Measurements from ENCODE around the gene OPN1SW.

OPN1SW gene, protein sequence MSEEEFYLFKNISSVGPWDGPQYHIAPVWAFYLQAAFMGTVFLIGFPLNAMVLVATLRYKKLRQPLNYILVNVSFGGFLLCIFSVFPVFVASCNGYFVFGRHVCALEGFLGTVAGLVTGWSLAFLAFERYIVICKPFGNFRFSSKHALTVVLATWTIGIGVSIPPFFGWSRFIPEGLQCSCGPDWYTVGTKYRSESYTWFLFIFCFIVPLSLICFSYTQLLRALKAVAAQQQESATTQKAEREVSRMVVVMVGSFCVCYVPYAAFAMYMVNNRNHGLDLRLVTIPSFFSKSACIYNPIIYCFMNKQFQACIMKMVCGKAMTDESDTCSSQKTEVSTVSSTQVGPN

DNA sequence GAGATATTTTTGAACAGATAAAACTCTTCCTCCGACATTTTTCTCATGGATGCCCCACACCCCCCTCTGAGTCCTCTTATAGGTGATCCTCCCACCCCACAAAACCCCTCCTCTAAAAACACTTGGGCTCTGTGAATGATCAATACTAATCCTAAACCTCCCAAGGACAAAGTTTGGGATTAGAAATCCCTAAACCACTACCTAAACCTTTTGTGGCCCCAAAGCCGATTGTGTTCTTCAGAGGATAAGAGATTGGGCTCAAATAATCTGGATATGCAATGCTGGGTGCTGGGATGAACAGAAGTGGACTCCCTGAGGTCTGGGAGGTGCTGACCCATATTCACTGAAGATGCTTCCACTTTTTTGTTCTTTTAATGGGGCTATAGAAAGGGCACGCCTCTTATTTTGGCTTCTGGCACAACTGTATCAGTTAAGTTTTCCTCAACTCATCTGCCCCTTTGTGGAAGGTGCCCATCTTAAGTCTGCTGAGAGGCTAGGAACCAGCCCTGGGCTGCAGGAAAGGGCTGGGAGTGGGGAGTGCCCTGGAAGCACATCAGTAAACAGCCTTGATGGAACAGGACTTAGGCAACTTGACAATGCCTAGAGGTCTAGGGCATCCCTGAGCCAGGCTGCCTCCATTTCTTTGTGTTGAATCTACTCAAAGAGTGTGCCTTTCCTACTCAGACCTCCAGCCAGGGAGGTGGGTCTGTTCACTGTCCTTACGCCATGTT is at the start of gene OPN1SW:
TSS of gene OPN1SW (minus strand) at position 51 of the 731 bp plus-strand sequence. CDS start at position 38, 13 bp downstream.
- no peak for DNase-seq

DNA sequence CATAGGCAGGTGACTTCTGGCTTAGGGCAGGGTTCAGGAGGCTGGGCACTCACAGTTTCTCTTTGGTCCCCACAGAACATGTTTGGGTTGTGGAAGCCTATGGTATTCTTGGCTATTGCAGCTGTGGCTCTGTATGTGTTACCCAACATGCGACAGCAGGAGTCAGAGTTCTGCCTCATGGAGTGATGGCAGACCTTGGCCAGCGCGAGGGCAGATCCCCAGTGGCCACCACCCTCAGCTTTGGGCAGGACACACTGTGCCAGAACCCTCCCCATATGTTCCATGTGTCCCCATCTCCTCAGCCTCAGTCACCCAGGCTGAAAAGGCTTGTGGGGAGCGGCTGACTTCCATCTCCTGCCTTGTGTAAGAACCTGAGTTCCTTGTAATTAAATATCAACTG is 46.1 kb upstream of the OPN1SW start:
- no peak for DNase-seq

DNA sequence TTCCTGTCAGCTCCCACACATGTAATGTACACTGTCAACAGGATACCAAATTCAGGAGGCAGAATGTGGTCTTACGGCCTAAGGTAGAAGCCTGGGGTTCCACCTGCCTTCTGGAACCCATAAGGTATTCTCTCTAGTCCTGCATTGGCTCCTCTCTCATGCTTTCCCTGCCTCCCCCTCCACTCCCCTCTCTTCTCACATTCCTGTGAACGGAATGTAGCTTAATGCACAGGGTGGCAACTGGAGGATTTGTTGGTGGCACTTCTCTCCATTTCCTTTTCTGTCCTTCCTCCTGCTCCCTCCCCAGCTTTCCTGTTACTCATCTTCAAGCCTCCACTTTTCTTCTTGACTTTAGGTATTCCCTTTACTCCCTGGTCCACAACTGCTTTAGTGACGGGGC is 43.1 kb upstream of the OPN1SW start:
- DNase-seq: no peak

DNA sequence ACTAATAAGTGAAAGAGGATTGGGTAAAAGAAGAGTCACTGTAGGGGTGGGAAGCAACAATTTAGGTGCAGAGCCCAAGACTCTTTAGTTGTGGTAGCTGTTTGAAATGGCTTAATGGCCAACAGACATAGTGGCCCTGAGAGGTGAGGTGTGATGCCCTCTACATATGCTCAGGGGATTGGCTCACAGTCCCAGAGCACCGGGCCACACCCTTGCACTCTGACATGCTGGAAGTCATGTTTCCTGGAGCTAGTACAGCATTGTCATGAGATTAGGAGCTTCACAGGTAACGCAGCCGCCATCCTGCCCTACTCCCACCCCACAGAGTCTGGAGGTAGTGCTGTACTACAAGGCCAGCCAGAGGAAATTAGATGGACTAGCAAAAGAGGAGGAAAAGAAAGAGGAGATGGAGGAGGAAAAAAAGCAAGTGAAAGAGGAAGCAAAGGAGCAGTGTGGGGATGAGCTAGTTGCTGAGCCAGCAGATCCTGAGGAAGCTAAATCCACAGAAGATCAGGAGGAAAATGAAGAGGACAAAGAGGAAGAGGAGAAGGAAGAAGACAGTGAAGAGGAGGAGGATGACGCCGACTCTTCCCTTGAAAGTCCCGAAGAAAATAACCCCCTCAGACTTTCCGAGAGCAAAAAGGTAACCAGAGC is 39.8 kb upstream of the OPN1SW start:
- DNase-seq: no peak

DNA sequence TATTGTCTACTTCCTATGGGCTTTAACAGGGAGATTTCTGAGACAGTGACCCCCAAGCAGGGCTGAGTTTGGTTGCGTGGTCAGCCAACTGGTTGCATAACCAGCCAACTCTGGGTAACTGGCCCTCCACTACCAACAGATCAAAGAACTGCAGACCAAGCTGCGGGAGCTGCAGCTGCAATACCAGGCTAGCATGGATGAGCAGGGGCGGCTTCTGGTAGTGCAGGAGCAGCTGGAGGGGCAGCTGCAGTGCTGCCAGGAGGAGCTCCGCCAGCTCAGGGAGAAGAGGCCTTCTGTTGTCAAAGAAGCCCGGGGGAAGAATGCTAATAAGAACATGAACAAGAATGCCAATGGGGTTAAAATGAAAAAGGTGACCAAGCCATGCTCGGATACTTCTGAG is 38.9 kb upstream of the OPN1SW start:
- DNase-seq: no peak

DNA sequence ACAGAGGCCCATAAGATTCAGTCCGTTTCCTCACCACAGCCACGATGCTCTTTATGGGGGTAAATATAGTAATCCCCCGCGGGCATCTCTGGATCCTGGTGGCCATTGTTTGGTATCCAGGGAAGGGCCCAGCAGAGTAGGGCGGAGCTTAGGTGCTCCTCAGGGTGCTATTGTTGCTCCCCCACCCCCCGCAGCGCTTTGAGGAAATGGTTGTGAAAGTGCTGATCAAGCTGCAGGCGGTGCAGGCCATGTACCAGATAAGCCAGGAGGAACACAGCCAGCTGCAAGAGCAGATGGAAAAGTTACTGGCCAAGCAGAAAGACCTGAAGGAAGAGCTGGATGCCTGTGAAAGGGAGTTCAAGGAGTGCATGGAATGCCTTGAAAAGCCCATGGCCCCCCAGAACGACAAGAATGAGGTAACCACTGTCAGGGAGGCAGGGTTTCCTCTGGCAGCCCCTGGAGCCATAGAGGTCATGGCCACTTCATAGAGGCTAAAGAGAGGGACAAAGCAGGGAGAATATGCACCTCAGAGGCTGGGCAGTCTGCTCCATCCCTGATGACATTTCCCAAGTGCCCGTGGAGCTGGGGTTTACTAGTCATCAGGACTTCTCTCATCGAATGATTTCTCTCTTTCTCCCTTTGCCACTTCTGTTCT is 37.0 kb upstream of the OPN1SW start:
- DNase-seq: no peak

DNA sequence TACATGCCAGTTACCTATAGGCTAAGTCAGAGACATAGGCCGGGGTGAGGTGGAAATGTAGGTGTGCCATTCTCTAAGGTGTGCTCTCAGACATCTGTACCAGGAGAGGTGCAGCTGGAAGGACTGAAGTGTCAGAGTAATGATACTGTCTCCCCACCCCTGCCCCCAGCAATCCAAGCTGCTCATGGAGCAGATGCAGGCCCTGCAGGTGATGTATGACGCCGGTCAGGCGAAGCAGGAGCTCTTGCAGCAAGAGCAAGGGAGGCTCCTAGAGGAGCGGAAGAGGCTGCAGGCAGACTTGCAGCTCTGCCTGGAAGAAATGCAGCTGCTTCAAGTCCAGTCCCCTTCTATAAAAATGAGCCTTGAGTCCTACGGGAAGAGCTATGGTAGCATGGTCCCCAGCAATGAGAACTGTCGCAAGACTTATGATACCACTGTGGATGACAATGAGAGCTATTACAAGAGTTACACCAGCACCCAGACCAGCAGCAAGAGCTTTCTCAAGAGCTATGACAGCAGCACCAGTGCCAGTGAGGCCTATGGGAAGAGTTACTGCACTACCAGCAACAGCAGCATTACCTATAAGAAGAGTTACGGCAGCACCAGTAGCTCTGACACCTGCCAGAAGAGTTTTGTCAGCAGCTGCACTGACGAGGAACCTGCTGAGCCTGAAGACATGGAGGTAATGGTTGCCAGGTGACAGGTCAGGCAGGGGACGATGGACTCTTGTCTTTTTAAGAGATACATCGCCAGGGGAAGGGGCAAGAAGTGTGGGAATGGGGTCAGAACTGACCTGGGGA is 36.2 kb upstream of the OPN1SW start:
- peak; percentile 28 for DNase-seq

DNA sequence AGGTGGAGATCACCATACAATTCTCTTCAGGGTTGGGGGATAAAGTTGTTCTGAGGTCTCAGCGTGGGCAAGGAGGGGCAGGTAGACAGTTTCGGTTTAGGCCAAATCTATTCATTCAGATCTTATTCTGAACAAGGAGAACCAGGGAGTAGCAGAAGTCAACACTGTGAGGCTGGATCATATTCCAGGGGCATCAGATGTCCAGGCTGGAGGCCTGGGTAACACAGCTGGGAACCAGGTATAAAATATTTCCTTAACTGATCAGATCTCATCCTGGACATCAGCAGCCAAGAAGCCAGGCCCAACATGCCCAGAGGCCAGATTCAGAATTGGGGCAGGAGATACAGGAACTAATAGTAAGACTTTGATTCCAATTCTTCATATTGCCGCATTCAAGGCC is 35.4 kb upstream of the OPN1SW start:
- no peak for DNase-seq

DNA sequence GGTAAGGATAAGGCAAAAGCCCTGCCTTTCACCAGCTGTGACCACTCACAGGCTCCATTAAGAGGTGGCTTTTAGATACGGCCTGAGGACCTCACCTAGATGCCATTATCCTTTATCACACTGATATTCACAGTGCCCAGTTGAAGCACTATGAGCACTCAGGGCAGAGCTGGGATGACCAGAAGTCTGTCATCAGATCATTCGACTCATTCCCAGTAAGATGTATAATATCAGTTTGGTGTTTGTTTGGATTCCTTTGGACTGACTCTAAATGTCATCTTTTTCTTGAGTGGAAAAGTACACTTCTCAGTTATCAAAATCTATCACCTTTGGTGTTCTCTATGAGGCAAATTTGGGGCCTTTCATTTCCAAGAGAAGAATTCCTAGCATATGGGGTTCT is 34.9 kb upstream of the OPN1SW start:
- DNase-seq: no peak

DNA sequence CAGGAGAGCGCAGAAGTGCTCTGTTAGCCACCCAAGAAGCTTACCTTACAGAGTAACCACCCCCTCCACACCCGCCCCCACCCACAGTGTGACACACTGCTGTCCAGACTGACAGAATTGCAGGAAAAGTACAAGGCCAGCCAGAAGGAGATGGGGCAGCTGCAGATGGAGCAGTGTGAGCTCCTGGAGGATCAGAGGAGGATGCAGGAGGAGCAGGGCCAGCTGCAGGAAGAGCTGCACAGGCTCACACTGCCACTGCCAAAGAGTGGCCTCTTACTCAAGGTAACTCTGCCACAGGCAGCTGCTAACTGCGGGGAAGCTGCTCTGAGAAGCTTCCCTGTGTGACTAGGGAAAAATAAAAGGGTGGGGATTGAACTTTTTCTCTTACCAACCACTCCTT is 33.8 kb upstream of the OPN1SW start:
- DNase-seq: no peak

DNA sequence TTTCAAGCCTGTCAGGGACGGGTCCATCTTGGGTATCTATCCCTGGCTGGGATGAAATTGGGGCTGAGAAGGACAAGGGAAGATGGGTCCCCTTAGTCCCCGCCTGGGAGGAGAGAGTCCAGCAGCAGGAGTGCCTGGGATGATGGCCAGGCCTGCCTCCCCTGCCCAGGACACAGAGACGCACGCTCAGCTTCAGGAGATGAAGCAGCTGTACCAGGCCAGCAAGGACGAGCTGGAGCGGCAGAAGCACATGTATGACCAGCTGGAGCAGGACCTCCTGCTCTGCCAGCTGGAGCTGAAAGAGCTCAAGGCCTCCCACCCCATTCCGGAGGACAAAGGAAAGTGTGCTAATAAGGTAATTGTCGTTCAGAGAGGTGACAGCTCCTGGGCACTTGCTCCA is 31.6 kb upstream of the OPN1SW start:
- DNase-seq: no peak

DNA sequence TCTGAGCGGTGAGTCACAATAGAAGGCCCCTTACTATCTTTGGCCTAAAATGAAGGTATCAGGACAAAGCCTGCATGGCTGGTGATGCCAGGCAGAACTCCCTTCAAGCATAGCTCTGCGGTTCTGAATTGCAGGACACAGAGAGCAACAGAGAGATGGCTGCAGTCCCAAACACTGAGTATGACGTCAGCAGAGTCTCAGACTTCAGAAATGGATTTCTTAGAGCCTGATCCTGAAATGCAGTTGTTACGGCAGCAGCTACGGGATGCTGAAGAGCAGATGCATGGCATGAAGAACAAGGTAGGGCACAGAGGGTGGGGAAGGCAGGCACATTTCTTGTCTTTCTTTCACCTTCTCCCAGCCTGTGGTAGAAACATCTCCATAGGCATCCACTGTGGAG is 29.6 kb upstream of the OPN1SW start:
- DNase-seq: no peak

DNA sequence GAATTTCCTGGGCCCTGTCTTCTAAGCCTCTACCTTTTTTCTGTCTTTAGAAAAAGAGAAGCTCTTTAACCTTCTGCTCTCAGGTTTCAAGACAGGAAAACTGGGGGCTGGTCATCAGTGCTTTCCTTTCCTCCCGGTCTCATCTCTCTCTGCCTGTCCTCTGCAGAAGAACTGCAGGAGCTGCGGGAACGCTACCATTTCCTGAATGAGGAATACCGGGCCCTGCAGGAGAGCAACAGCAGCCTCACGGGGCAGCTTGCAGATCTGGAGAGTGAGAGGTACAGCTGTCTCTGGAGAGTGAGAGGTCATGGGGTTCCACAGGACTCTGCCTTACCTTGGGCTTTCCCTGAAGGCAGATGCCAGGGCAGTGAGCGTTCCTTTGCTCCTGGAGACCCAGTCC is 28.9 kb upstream of the OPN1SW start:
- no peak for DNase-seq

DNA sequence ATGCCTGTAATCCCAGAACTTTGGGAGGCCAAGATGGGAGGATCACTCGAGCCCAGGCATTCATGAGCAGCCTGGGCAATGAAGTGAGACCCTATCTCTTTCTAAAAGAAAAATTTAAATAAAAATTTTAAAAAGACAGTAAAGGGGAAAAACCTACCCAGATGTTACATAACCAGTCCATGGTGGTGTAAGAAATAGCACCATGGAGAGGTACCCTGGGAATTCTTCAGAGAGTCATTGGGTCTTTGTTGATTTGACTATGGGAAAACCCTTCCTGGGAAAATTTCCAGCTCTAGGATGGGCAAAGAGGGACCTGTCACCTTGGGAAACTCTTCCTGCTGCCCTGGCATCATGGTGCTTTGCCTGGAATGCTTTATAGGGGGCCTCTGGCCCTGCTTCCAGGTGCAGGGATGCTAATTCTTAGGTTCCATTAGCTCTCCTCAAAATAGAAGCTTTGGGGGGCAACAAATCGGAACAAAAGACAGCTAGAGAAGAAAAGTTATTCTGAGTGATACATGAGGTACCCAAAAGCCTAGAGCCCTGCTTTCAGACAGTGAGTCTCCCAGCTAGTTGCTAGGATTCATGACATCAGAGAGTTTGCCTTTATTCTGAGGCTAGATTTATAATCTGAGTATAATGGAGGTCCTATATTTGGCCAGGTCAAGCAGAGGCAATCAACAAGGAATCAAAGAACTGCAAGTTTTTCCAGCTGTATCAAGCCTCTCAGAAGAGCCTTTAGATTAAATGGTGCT is 26.2 kb upstream of the OPN1SW start:
- DNase-seq: no peak

DNA sequence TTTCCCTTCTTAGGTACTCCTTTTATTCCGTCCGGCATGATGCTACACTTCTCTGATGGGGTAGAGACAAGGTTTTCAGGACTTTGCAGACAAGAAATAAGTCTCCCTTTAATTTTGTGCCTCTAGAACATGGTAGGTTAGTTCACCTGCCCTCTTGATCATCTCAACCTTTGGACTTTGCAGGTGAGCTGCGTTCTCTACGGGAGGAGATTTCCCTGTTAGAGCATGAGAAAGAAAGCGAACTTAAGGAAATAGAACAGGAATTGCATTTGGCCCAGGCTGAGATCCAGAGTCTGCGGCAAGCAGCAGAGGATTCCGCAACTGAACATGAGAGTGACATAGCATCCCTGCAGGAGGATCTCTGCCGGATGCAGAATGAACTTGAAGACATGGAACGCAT is 25.4 kb upstream of the OPN1SW start:
- DNase-seq: no peak

DNA sequence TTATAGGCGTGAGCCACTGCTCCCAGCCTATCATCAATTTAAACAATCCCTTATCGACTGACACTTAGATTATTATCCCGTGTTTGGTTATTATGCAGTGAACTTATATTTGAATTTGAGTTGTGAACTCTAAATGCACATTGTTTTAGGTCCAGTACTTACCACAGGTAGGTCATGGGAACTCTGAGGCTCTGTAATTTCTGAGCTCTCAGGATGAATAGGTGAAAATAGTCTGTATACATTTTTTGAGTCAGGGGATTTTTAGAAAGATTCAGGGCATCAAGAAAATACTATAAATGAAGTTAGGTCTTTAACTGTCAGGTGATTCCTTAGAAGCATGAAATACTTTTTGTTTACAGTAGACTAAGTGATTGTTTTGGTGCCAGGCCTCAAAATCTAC is 25.0 kb upstream of the OPN1SW start:
- no peak for DNase-seq

DNA sequence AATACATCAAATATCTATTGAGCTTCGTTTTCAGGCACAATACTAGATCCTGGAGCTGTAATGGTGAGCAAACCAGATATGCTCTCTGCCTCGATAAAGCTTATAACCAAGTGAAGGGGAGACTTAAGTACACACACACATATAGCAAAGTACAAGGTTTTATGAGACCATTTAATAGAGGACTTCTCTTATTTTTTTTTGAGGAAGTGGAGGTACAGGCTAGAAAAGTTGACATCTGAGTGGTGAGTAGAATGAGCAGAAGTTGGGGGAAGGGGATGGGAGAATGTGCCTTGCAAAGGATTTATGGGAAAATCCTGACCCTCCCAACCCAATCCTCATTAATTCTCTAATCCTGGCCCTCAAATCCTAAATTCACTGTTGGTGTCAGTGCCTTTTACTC is 23.9 kb upstream of the OPN1SW start:
- DNase-seq: no peak

DNA sequence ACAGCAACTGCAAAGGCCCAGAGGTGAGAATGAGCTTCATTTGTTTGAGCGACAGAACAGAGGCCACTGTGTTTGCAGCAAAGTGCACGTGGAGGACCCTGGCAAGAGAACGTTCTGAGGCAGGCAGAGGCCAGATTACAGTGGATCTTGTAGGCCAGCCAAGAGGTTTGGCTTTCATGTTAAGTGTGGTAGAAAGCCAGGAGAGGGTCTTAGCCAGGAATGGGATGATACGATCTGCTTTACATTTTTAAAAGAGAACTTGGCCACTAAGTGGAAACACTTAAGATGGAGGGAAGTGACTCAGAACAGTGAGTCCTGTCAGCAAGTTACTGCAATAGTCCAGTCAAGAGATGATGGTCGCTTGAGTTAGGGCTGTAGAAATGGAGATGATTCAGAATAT is 20.7 kb upstream of the OPN1SW start:
- DNase-seq: peak; percentile 11

DNA sequence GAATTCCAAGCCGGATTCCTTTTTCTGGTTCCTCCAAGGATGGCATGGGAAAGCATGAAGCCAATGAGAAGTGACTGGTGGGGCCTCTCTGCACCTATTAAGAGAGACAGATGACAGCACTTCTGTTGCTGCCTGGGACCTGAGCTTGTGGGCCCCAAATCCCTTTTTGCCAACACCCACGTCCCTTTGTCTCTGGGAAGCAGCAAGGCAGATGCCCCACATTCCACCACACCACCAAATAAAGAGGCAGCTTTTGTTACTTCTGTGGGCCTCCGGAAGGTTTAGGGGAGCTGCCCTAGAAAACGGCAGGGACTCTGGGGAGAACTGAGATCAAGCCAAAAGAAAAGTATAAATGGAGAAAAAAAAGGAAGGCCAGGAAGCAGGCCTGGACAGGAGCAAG is 19.5 kb upstream of the OPN1SW start:
- DNase-seq: no peak

DNA sequence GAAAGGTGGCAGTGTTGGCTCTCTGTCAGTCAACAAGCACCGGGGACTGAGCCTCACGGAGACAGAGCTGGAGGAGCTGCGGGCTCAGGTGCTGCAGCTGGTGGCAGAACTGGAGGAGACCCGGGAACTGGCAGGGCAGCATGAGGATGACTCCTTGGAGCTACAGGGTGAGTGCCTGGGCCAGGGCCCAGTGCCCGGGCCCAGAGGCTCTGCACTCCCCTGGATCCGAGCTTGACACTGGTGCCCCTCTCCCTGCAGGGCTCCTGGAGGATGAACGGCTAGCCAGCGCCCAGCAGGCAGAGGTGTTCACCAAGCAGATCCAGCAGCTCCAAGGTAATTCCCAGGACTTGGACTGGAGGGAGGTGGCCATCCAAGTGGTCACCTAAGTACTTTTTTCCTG is 18.8 kb upstream of the OPN1SW start:
- no peak for DNase-seq

DNA sequence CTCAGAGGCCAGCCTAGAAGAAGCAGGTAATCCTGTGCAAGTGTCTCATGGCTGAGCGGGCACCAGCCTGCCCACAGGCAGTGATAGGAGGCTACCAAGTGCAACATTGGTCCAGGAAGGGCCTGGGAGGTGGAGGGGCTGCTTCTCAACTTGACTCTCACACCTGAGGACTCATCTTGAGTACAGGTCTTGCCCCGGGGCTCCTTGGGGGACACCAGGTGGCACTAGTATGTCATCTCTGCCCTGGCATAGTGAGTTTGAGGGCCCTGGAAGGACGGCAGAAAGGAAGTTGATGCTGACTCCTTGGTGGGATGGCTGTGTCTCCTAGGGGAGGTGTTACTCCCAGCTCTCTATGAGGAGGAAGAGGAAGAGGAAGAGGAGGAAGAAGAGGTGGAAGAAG is 18.4 kb upstream of the OPN1SW start:
- DNase-seq: no peak

DNA sequence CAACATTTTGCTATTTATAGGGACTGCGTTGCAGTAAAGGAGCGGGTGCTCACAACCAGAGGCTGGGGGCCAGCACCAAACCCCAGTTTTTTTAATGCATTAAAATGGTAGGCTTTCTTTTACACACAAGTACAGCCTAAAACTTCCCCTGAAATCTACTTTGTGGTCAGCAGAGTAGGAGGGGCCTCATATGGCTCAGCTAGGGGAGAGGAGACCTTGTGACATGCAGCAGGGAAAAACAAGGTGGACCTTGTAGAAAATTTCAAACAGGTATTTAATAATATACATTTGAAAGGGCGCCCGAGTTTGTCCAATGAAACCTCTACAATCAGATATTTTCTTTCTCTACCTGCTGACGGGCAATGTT is 17.6 kb upstream of the OPN1SW start:
- DNase-seq: no peak
